Suprapubic skin (tissue), 4 donors: ENCODE results near the gene C12orf42. TPM values are rescaled to one million over a fixed set of nuclear protein-coding genes. Genes with fewer than 3 reads are reported as not detected.

ENCODE experiments used
- DNase-seq, 2 donors: peaks; one replicate each; pipeline ENCODE4 v3.0.0-alpha.2; 2019; ENCODE audit warnings: low spot score in 2 of 2
- H3K27ac ChIP-seq: fragments of 200-600 bp; sonication (generic); one replicate; pipeline ENCODE4 v1.5.1; 2019
- H3K27me3 ChIP-seq: fragments of 200-600 bp; sonication (generic); one replicate; pipeline ENCODE4 v1.5.1; 2019
- H3K36me3 ChIP-seq: fragments of 200-600 bp; sonication (generic); one replicate; pipeline ENCODE4 v1.5.1; 2019
- H3K4me1 ChIP-seq: fragments of 200-600 bp; sonication (generic); one replicate; pipeline ENCODE4 v1.5.1; 2019
- H3K4me3 ChIP-seq: fragments of 200-600 bp; sonication (generic); one replicate; pipeline ENCODE4 v1.5.1; 2019; ENCODE audit warnings: mild to moderate bottlenecking
- H3K9me3 ChIP-seq: fragments of 200-600 bp; sonication (generic); one replicate; pipeline ENCODE4 v1.5.1; 2019
- CTCF ChIP-seq, 2 donors: fragments of 200-600 bp in 1 of 2; fragments of 450-650 bp in 1 of 2; sonication (generic) in 1 of 2; IDR thresholded peaks; one replicate each; pipeline ENCODE4 v1.5.1; 2016 to 2019; ENCODE audit warnings: antibody characterized with exemption in 2 of 2, mild to moderate bottlenecking in 1 of 2, moderate library complexity in 1 of 2
- EP300 ChIP-seq: sonication (generic); formaldehyde crosslinking; IDR thresholded peaks from one replicate; pipeline ENCODE4 v1.6.1; 2017; ENCODE audit warnings: antibody characterized with exemption
- POLR2A ChIP-seq, 2 donors: fragments of 450-650 bp; IDR thresholded peaks; one replicate each; pipeline ENCODE4 v1.6.1; 2017; ENCODE audit warnings: antibody characterized with exemption in 2 of 2, mild to moderate bottlenecking in 2 of 2, moderate library complexity in 2 of 2
- POLR2AphosphoS5 ChIP-seq, 3 donors: sonication (generic); formaldehyde crosslinking; IDR thresholded peaks; one replicate each; pipeline ENCODE4 v1.6.1; 2017; ENCODE audit warnings: antibody characterized with exemption in 3 of 3
- WGBS: methylation state at CpG from one replicate; pipeline ENCODE4 v1.1.5; 2018; 5-methylcytosine and 5-hydroxymethylcytosine counted together
- total RNA-seq, 4 donors: library from RNA; depleted of rRNA; stranded (reverse); fragments of >200 nt; gene quantifications; one replicate each; pipeline ENCODE4 v1.1.0, GENCODE V29; 2016

Gene C12orf42
- total RNA-seq, 4 donors from 2014 or later = not detected

- WGBS = 87% methylated on average over 3 of the region's 3 CpGs
- Histone ChIP-seq H3K36me3 (no peaks in the 10 kb centered on the region), H3K4me3 (no peak overlapping the region), H3K27me3 (no peaks in the 10 kb centered on the region), H3K9me3 (no peaks in the 10 kb centered on the region), H3K4me1 (no peaks in the 10 kb centered on the region), H3K27ac (no peak overlapping the region)
- DNase-seq = no peak
- TF ChIP-seq CTCF (IDR thresholded peaks at IDR 0.05) (no peak), POLR2AphosphoS5 (IDR thresholded peaks at IDR 0.05) (no peak), POLR2A (IDR thresholded peaks at IDR 0.05) (no peak), EP300 (no peak)
Observed at GRCh38 chr12:103386451-103386850, 109.3 kb downstream of the C12orf42 start.

GRCh38 chr12:103382736-103383346, 112.9 kb downstream of the C12orf42 start:
- 45% methylated on average over 1 of the region's 1 CpG for WGBS
- Histone ChIP-seq H3K9me3 (no peaks in the 10 kb centered on the region), H3K36me3 (no peaks in the 10 kb centered on the region), H3K27me3 (no peaks in the 10 kb centered on the region), H3K4me1 (no peaks in the 10 kb centered on the region), H3K4me3 (no peak overlapping the region), H3K27ac (no peak overlapping the region)
- TF ChIP-seq CTCF (IDR thresholded peaks at IDR 0.05) (no peak), EP300 (no peak), POLR2A (IDR thresholded peaks at IDR 0.05) (no peak), POLR2AphosphoS5 (IDR thresholded peaks at IDR 0.05) (no peak)
- DNase-seq = no peak

GRCh38 chr12:103382119-103382518, 113.6 kb downstream of the C12orf42 start:
- WGBS = 90% methylated on average over 2 of the region's 2 CpGs
- TF ChIP-seq POLR2A (IDR thresholded peaks at IDR 0.05) (no peak), CTCF (IDR thresholded peaks at IDR 0.05) (no peak), EP300 (no peak), POLR2AphosphoS5 (IDR thresholded peaks at IDR 0.05) (no peak)
- Histone ChIP-seq H3K27me3 (no peaks in the 10 kb centered on the region), H3K36me3 (no peaks in the 10 kb centered on the region), H3K9me3 (no peaks in the 10 kb centered on the region), H3K4me3 (no peak overlapping the region), H3K4me1 (no peaks in the 10 kb centered on the region), H3K27ac (no peak overlapping the region)
- DNase-seq = no peak

DNA sequence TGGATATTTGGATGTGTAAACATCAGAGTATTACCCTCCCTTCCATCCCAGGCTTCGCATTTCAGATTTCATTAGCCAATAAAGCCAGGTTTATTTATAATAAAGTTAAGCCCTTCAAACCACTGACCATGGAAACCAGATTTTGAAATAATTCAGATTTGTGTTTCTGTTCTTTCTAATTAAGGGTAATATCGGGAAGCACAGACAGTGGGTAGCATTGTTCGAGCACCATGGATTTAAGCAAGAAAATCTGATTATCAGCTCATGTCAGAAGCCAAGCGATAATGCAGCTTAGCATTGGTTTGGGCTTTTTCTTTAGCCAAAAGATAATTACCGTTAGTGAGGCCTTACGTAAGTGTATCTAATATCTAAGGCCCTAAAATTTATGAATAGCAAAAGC, 116.1 kb downstream of the C12orf42 start:
- TF ChIP-seq EP300 (no peak), POLR2AphosphoS5 (IDR thresholded peaks at IDR 0.05) (no peak), POLR2A (IDR thresholded peaks at IDR 0.05) (no peak), CTCF (IDR thresholded peaks at IDR 0.05) (no peak)
- H3K27me3 ChIP-seq = no peaks in the 10 kb centered on the region
- H3K36me3 ChIP-seq = no peaks in the 10 kb centered on the region
- WGBS = 88% methylated on average over 6 of the region's 6 CpGs
- no peak overlapping the region for H3K27ac ChIP-seq
- no peaks in the 10 kb centered on the region for H3K4me1 ChIP-seq
- no peak for DNase-seq
- H3K9me3 ChIP-seq = no peaks in the 10 kb centered on the region
- H3K4me3 ChIP-seq = no peak overlapping the region

- WGBS = 79% methylated on average over 4 of the region's 4 CpGs
- no peak for TF ChIP-seq CTCF (IDR thresholded peaks at IDR 0.05)
- TF ChIP-seq POLR2AphosphoS5 (IDR thresholded peaks at IDR 0.05) = no peak
- no peak for TF ChIP-seq POLR2A (IDR thresholded peaks at IDR 0.05)
- no peak for TF ChIP-seq EP300
- DNase-seq = no peak
Observed at GRCh38 chr12:103373088-103373523, 122.7 kb downstream of the C12orf42 start.

More at GRCh38 chr12:103373088-103373523, 122.7 kb downstream of the C12orf42 start:
- Histone ChIP-seq H3K4me1 (no peaks in the 10 kb centered on the region), H3K4me3 (no peak overlapping the region), H3K27ac (no peak overlapping the region), H3K36me3 (no peaks in the 10 kb centered on the region), H3K27me3 (no peaks in the 10 kb centered on the region), H3K9me3 (no peaks in the 10 kb centered on the region)
